Stimulated activated CD8-positive, alpha-beta memory T cell treated with anti-CD3 and anti-CD28 coated beads, Interleukin-4, amount 100 ng/mL, for 4 hours (primary cell): ENCODE results near the gene OR6S1.

Experiments
- DNase-seq, 2 donors: peaks; one replicate each; pipeline ENCODE4 v3.0.0-alpha.2; 2020; ENCODE audit warnings: low read depth in 2 of 2, low spot score in 1 of 2

OR6S1 gene, protein sequence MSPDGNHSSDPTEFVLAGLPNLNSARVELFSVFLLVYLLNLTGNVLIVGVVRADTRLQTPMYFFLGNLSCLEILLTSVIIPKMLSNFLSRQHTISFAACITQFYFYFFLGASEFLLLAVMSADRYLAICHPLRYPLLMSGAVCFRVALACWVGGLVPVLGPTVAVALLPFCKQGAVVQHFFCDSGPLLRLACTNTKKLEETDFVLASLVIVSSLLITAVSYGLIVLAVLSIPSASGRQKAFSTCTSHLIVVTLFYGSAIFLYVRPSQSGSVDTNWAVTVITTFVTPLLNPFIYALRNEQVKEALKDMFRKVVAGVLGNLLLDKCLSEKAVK

DNA sequence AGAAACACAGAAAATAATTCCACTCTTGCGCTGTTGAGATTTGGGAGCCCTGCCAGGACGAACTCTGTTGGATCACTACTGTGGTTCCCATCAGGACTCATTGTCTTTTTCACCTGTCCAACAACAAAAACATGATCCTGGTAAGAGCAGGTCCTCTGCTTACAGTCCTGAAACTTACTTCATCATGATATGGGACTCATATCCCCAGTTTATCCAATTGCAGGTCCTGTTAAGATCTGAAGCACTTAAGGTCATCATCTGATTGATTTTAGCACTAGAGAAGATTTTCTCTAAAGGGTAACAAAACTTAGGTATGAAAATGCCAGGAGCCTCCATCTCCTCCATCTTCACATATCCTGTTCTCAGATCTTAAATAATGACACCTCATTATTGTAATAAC is at the start of gene OR6S1:
Gene OR6S1 (minus strand): TSS at position 101 of the 400 bp plus-strand sequence. CDS start 0 bp downstream, at position 101.
- no peak for DNase-seq

DNA sequence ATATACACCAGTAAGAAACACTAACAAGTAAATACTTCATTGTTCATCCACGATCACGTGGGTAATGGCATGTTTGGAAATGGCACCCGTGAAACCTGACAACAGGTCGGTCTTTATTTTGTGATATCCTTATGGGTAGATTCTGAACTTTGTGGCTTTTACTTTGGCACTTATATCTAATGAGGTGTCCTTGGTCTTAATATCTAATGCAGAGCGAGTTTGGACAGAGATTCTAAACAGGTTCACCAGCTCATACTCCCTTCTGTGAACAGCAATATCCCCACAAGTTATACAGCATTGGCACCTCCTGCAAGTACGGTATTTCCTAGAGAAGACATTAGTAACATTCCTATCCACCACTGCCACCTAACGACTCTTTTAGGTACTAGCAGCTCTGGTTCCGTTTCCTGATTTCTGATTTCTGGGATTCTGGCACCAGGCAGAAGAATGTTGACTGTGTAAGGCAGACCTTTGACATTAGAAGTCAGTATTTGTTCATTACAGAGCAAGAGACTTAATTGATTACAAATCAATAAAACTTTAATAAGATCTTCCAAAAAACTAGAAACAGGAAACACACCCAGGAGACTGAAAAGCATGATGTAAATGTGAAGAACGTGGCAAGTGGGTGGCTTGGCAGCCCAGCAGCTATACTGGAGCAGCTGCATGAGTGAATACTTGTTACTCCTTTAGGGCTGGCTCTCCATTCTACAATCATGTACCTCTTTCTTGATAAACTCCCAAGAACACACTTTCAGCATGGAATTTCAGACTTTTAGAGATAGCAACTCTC is 49.6 kb upstream of the OR6S1 start:
- DNase-seq, result peak in 1 of 2 donors; percentile 5

DNA sequence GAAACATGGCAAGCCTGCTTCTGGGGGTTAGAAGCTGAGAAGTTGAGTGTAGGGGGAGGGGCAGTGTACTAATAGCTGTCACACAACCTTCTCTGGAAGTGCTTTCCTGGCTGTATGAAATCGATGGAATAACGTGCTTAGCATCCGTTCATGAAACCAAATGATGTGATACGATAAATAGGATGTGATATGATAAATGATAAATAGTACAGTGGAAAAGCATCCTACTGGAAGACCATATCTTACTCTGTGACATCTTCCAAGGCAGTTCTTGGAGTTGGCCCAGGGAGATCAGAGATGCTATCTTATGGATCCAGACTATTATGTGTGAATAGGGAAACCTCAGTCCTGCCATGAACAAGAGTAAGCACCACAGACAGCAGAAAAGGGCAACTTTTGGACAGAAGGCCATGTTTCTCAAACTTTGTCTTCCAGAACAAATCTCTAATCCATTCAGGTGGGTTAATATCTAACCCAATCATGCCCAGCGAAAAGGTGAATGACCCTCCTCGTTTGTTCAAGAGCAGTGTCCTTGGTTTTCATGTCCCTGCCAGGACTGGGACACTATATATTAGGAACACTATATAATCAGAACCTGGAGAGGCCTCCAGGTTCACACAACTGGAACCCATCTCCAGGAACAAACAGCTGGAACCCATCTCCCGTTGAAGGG is 46.8 kb upstream of the OR6S1 start, which contains the start of gene ANG:
Gene ANG (plus strand): TSS at position 598 of the 673 bp plus-strand sequence. CDS start 4,801 bp downstream, outside the sequence.
- no peak for DNase-seq

DNA sequence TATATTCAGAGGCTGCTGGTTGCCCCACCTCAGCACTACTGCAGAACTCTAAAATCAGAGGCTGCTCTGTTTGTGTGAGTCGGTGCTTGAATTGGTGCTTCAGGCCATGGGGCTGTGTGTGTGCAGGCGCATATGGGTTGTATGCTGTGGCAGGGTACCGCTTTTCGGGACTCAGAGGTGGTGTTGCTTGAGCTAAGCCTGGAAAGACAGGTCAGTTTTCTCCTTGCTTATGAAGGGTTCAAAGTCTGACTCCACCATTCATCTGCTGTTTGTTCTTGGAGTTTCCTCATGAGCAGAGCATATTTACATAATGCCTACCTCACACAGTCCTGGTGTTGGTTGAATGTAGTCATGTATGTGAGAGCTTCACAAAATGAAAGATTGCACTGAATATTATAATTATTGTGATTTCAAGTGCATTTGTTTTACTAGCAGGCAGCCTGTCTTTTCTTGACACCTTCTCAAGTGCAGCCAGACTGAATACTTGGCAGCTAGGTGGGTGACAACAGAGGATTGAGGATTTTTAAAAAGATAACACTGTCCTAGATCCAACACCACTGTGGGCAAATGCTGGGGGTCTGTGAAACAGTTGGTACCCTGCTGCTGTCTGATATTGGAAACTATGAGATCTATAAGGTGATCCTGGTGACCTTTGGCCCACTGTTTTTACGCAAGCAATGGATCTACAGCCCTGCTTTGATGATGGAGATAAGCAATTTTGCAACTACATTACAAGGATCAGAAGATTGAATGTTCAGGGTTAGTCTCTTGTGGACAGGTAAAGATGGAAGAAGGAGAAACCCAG is 46.1 kb upstream of the OR6S1 start:
- DNase-seq, result no peak

DNA sequence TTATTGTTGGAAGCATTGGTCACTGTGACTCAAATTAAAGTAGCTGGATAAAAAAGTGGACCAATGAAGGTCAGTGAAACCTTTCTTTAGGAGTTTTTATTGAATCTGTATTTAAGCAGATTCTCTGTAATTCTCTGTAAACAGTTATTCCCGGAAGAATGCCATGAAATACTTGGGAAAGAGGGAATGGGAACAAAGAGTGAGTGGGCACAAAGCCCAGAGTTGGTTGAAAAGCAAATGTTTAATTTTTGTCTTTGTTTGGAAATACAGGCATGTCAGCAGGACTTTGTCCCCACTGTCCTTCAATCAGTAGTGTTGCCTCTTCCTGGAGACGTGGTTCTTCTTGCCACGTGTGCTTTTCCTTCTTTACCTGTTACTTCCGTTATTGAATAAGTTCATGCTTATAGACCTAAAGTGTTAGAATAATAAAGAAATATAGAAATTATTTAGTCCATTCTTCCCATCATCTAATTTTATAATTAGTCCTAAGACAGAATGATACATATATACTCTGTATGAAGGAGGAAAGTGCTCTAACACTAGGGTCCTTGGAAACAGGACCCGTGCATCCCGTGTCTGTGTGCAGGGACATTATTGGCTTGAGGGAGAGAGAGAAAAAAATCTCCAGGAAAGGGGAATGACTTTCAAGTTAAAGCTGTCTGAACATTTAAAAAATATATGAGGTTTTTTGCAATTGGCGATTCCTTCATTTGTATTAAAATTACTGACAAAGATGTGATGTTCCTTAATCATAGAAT is 45.1 kb upstream of the OR6S1 start:
- no peak for DNase-seq

DNA sequence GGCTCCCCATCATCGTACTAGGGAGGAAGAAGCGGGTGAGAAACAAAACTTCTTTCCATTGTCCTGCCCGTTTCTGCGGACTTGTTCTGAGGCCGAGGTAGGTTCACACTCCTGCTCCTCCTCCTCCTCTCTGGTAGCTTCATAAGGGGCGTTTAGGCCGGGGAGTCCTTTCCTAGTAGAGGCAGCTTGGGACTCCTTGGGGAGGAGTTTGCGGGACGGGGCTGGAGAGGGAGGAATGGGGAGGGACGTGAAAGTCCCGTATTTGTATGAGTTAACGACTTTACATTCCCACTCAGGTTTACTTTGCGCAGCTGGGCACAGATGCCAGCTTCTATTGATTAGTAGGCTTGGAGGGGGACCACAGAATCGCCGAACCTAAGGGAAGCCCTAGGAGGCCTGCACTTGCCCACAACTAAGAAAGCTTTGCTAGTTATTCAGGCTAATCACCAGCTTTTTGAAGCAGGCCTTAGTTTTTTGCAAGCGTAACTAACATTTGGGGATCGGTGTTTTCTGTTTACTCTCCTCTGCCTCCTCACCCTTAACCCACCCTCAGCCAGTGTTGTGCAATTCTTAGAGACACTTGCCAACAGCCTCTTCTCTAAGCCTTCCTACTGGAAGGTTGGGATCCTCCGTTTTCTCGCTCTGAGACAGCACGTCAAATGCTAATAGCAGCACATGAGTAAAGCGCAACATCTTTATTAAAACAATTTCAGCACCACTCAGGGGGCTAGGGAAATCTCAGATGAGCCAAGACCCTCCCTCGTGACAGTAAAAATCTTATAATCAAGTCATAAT is 43.4 kb upstream of the OR6S1 start:
- no peak for DNase-seq

DNA sequence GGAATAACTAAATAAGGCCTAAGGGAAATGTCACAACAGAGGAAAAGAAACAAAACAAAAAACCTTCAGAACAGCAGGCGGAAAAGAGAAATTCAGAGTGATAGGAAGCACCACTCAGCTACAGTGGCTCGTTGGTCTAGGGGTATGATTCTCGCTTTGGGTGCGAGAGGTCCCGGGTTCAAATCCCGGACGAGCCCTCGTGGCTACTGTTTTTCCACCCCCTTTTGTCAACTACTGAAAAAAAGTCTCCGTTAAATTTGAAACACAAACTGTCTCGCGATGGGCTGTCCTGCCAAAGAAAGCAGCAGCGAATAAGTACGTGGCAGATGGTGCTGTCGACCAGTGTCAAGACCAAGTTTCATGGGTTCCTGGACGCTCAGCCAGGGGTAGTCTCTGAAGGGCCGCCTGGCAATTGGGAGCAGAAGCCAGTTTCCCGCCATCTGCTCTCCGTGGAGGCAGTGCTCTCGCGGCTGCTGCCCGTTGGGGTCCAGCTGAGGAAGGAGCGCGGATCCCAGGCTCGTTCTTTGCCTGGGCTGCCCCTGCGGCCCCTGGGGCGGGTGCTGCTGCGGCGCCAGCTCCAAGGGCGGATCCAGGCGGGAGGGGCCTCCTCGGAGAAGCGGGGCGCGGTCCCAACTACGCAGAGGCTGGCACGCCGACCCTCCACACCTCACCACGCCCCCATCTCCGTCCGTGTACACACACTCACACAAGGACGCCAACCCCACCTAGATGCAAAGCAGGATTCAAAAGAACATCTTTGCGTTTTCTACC is 42.6 kb upstream of the OR6S1 start, which contains the start of gene RNASE4:
Gene RNASE4 (plus strand): TSS at position 670 of the 771 bp plus-strand sequence. CDS start 14,812 bp downstream, outside the sequence.
- DNase-seq, result peak; percentile 63 to 76

DNA sequence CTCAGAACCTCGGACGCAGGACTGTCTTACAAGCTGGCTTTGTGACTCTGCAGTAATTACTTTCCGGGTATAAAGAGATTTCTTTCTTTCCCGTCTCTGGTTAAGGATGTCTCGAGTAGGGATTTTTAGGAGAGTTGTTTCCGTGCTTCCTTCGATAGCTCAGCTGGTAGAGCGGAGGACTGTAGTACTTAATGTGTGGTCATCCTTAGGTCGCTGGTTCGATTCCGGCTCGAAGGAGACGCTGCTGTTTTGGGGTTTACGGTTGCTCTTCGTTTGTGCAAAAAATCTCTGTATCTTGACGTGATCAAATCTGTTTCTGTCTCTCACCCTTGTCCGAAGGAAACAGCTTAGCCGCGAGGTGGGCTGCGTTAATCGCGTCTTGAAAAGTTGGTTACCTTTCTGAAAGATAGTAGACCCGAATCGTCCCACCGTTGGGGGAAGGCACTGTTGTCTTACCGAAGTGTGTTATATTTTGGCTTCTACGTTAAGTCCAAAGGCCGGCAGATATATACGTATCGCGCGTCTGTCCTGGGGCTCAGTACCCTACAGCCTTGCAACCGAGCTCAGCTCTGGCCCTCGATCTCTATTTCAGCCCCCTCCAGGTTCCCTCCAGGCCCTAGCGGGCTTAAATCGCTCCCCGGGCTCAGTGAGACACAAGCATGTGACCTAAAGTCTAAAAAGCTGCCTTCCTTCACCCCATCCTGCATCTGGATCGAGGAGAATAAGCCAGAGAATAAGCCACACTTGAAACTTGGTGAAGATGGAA is 41.8 kb upstream of the OR6S1 start:
- DNase-seq, result peak; percentile 50 to 59

DNA sequence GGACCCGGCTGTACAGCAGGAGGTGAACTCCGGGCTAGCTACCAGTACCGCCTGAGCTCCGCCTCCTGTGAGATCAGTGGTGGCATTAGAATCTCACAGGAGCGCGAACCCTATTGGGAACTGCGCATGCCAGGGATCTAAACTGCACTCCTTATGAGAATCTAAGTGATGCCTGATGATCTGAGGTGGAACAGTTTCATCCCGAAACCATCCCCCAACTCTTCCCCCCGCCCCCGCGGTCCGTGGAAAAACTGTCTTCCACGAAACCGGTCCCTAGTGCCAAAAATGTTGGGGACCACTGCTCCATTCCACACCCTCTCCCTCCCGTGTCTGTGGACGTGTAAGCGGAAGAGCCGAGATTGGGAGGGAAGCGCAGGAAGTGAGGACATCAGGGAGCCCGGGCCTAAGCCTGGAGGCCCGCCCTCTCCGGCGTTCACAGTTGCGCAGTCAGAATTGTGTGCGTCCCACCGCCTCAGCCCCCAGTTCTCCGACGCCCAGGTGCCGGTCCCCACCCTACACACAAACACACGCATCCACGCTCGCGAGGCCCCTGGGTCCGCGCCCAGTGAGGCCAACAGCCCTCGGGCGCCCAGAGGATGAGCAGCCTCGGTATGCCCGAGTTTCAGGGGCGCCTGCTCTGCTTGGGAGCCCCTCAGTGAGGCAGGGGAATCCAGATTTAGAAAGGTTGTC is 41.1 kb upstream of the OR6S1 start:
- peak; percentile 39 to 56 for DNase-seq

DNA sequence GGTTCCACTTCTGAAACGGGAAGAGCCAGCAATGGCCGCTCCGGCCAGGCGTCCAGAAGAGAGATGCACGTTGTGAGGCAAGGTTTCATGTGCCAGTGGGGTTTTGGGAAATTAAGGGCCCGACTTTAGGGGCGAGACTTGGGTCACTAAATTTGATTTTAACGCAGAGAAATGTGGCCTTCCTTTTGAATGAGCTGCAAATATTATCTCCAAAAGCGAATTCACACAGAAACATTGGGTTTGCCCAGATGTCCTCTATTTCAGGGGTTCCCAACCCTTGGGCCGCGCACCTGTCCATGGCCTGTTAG is 40.6 kb upstream of the OR6S1 start:
- DNase-seq, result no peak

DNA sequence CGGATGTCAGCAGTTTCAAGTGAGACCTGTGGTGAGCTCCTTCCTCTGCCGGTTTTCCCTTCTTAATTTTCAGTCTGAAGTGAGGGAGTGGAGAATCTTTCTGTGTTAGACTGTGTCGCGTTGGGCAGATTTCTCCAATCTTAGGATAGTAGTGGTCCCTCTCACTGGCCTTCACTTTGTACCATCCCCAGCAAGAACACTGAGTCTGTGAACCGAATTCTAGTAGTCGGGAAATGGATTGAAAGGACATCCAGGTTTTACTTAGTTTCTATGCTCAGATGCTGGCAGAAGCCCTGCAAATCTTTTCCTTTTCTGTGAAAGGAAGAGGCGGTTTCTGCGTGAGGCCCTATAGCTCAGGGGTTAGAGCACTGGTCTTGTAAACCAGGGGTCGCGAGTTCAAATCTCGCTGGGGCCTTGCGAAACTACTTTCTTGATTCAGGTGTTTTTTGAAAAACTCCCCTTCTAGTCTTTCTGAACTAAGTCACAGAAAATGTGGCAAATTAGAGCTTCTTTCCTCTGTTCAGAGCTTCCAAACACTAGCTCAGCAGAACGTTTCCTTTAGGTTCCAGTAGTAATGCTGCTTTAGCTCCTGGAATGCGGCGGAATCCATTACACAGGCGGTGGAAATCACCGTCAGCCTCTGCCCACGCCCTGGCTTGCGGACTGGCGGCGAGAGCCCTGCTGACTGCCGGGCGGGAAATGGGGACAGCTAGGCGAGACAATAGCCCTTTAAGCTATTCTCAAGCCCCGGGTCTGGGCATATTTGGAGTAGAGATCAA is 40.0 kb upstream of the OR6S1 start:
- DNase-seq, result peak; percentile 73 to 91

DNA sequence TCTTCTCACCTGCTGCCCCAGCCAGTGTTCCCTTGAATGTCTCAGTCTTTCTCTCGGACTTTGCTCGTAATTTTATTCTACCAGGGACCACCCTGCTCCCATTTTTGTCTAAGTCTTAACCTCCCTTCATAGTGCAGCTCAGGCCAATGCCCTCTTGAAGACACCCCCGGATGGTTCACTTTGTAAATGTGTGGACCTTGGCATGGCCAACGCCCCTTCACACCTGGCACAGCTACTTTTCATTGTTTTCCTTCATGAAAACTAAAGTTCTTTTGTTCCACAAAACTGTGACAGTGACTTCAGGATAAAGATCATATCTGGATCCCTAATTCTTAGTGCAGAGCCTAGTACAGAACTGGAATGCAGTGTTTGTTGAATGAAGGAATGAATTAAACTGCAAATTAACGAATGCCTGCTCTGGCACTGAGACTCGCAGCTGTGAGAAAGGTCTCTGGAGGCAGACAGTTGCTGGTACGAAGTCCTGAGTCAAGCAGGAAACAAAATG is 39.4 kb upstream of the OR6S1 start:
- DNase-seq, result no peak

DNA sequence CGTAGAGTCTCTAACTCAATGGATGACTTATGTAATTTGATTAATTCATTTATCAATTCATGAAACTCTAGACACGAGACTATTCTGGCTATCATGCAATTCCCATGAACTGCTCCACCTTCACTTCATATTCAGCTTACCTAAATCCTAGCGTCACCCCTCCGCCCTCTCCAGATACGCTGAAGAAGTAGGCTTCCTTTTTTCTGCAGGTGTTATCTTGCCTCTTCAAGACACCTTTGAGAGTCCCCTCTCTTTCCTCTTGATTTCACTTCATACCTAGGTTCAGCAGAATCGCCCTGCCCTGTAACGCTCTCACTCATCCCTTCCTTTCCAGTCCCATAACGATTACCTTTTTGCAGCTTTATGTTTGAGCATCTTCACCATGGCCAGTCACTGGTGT is 38.9 kb upstream of the OR6S1 start:
- no peak for DNase-seq

DNA sequence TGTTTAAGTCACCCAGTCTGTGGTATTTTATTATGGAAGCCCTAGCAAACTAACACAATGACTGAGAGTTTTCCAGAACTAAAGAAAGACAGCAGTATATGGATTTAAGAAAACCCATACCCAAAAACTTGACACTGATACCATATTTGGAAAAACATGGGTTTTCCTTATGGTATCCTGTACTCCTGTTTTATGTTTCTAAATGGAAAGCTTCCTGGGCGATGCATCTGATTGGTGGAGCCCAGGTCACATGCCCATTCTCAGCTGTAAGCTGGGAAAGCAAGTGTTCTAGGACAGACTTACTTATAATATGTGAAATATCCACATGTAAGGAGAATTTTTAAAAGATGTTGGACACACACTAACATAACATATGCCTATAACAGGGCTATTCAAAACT is 38.4 kb upstream of the OR6S1 start:
- no peak for DNase-seq

DNA sequence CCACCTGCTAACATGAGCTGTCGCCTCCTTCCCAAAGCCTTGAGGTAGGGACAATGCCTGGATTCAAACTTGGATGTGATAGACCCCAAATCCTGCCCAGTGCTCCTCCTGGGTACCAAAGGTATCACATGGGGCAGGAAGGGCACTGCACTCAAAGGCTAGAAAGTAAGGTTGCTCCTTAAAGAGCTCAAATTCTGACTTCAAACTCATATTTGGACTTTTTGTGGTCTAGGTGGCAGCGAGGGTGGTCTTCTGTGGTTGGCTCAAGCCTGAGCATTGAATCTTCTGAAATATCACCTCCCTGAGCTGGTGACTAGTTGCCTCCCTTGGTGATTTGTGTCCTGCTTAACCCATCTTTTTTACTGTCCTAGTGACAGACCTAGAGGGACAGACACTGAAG is 34.6 kb upstream of the OR6S1 start:
- no peak for DNase-seq

DNA sequence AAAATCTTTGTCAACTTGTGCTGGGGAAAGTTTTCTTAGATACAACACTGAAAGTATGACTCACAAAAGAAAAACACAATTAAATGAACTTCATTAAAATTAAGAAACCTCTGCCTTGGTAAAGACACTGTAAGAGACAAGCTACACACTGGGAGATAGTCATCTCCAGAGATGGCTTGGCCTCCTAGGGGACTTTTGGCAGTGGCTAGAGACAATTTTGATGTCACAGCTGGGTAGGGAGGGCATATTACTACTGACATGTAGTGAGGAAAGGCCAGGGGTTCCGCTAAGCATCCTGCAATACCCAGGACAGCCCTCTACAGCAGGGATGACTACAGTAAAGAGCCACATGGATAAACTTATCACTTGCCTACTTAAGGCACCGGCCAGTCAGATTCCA is 34.2 kb upstream of the OR6S1 start:
- DNase-seq, result no peak
